Astrocyte (in vitro differentiated cells and primary cell): ENCODE results near the gene NOLC1. TPM values are rescaled to one million over a fixed set of nuclear protein-coding genes. Genes with fewer than 3 reads are reported as not detected.

Experiments
- DNase-seq: peaks from one replicate; pipeline ENCODE4 v3.0.0-alpha.2; 2010; ENCODE audit warnings: low read depth
- FAIRE-seq: peaks from 2 replicates; lab custom pipeline; 2011; peaks lifted over from hg19 to GRCh38; lab: Jason Lieb, UNC
- H2AFZ ChIP-seq: 2 replicates; pipeline ENCODE4 v1.6.0; 2012; ENCODE audit warnings: low read depth, low read length, inconsistent platforms
- H3K27ac ChIP-seq: 2 replicates; pipeline ENCODE4 v1.5.1; 2011; ENCODE audit warnings: low read depth, low read length, inconsistent platforms
- H3K27me3 ChIP-seq: 2 replicates; pipeline ENCODE4 v1.6.0; 2011; ENCODE audit warnings: low read length, inconsistent platforms; ENCODE audit not compliant: insufficient read depth
- H3K36me3 ChIP-seq: 2 replicates; pipeline ENCODE4 v1.5.1; 2011; ENCODE audit warnings: low read length, inconsistent platforms; ENCODE audit not compliant: insufficient read depth
- H3K4me1 ChIP-seq: 2 replicates; pipeline ENCODE4 v1.5.1; 2011; ENCODE audit warnings: low read length, inconsistent platforms; ENCODE audit not compliant: insufficient read depth
- H3K4me2 ChIP-seq: 2 replicates; pipeline ENCODE4 v1.6.0; 2012; ENCODE audit warnings: low read length, inconsistent platforms
- H3K4me3 ChIP-seq: 2 replicates; pipeline ENCODE4 v1.5.1; 2011; ENCODE audit warnings: low read depth, mild to moderate bottlenecking, low read length, inconsistent platforms; ENCODE audit not compliant: insufficient read depth
- H3K79me2 ChIP-seq: 2 replicates; pipeline ENCODE4 v1.6.0; 2012; ENCODE audit warnings: mild to moderate bottlenecking, low read length, inconsistent platforms; ENCODE audit not compliant: insufficient read depth
- H3K9ac ChIP-seq: 2 replicates; pipeline ENCODE4 v1.6.0; 2012; ENCODE audit warnings: mild to moderate bottlenecking, low read length, inconsistent platforms
- H3K9me3 ChIP-seq: 2 replicates; pipeline ENCODE4 v1.5.1; 2012; ENCODE audit warnings: low read depth, mild to moderate bottlenecking, low read length, inconsistent platforms; ENCODE audit not compliant: insufficient read depth
- H4K20me1 ChIP-seq: 2 replicates; pipeline ENCODE4 v1.6.0; 2012; ENCODE audit warnings: low read length, inconsistent platforms; ENCODE audit not compliant: insufficient read depth
- H3K27ac Mint-ChIP-seq: one replicate; pipeline ENCODE4 v1.8.0; 2021; ENCODE audit warnings: mild to moderate bottlenecking, mixed read lengths; ENCODE audit not compliant: unreplicated experiment
- H3K27me3 Mint-ChIP-seq: one replicate; pipeline ENCODE4 v1.8.0; 2021; ENCODE audit warnings: low read depth, mixed read lengths; ENCODE audit not compliant: unreplicated experiment
- H3K36me3 Mint-ChIP-seq: one replicate; pipeline ENCODE4 v1.8.0; 2021; ENCODE audit warnings: low read depth, mixed read lengths; ENCODE audit not compliant: unreplicated experiment
- H3K4me1 Mint-ChIP-seq: one replicate; pipeline ENCODE4 v1.8.0; 2021; ENCODE audit warnings: low read depth, mixed read lengths; ENCODE audit not compliant: unreplicated experiment
- H3K4me3 Mint-ChIP-seq: one replicate; pipeline ENCODE4 v1.8.0; 2021; ENCODE audit warnings: mild to moderate bottlenecking, moderate library complexity, mixed read lengths; ENCODE audit not compliant: unreplicated experiment
- H3K9me3 Mint-ChIP-seq: one replicate; pipeline ENCODE4 v1.8.0; 2021; ENCODE audit warnings: mild to moderate bottlenecking, mixed read lengths; ENCODE audit not compliant: unreplicated experiment
- CTCF ChIP-seq: IDR thresholded peaks from 2 replicates; pipeline ENCODE4 v1.5.1; 2011; ENCODE audit warnings: low read depth, mild to moderate bottlenecking, inconsistent platforms, low read length, moderate library complexity; ENCODE audit not compliant: insufficient read depth
- EZH2 ChIP-seq: IDR thresholded peaks from 2 replicates; pipeline ENCODE4 v1.6.1; 2012; ENCODE audit warnings: mild to moderate bottlenecking, low read length, inconsistent platforms; ENCODE audit not compliant: insufficient read depth
- total RNA-seq: library from RNA; stranded (reverse); gene quantifications from 2 replicates; pipeline ENCODE4 v1.2.1, GENCODE V29; 2021

Gene NOLC1
- total RNA-seq, 1 donor from 2014 or later: 92.9 TPM

GRCh38 chr10:102121739-102122372 is 30.3 kb upstream of the NOLC1 start:
- Mint-ChIP-seq H3K27ac (peak overlapping the region; percentile 93), H3K4me1 (peaks cover 29% of the 10 kb centered on the region), H3K27me3 (no peaks in the 10 kb centered on the region), H3K4me3 (peak overlapping the region; percentile 89), H3K36me3 (no peaks in the 10 kb centered on the region), H3K9me3 (no peaks in the 10 kb centered on the region)
- peaks cover 6% of the 10 kb centered on the region for H4K20me1 ChIP-seq
- H3K27ac ChIP-seq: no peak overlapping the region
- no peak overlapping the region for H3K4me3 ChIP-seq
- DNase-seq (no peak), FAIRE-seq (peak; percentile 63)
- H3K9ac ChIP-seq: no peak overlapping the region
- H3K4me1 ChIP-seq: peaks cover 40% of the 10 kb centered on the region
- H3K4me2 ChIP-seq: peak overlapping the region; percentile 99
- peaks cover 30% of the 10 kb centered on the region for H3K79me2 ChIP-seq
- no peaks in the 10 kb centered on the region for H3K36me3 ChIP-seq
- peak overlapping the region; percentile 75 for H2AFZ ChIP-seq
- H3K27me3 ChIP-seq: no peaks in the 10 kb centered on the region
- no peak for TF ChIP-seq EZH2
- no peak for TF ChIP-seq CTCF
- no peaks in the 10 kb centered on the region for H3K9me3 ChIP-seq

- Mint-ChIP-seq H3K9me3 (no peaks in the 10 kb centered on the region), H3K4me1 (peaks cover 27% of the 10 kb centered on the region), H3K27me3 (no peaks in the 10 kb centered on the region), H3K4me3 (peak overlapping the region; percentile 89), H3K27ac (no peak overlapping the region), H3K36me3 (no peaks in the 10 kb centered on the region)
- Histone ChIP-seq H3K27ac (no peak overlapping the region), H3K4me1 (peaks cover 34% of the 10 kb centered on the region), H3K79me2 (peaks cover 24% of the 10 kb centered on the region), H3K9me3 (no peaks in the 10 kb centered on the region), H3K9ac (no peak overlapping the region), H3K4me2 (no peak overlapping the region), H3K4me3 (no peak overlapping the region), H2AFZ (no peak overlapping the region), H3K36me3 (no peaks in the 10 kb centered on the region), H4K20me1 (peaks cover 3% of the 10 kb centered on the region), H3K27me3 (no peaks in the 10 kb centered on the region)
- FAIRE-seq (no peak), DNase-seq (no peak)
- TF ChIP-seq CTCF: no peak
- TF ChIP-seq EZH2: no peak
Observed at GRCh38 chr10:102122450-102122849, 29.7 kb upstream of the NOLC1 start.

- Histone ChIP-seq H3K36me3 (no peaks in the 10 kb centered on the region), H3K27ac (no peak overlapping the region), H2AFZ (no peak overlapping the region), H3K79me2 (peaks cover 16% of the 10 kb centered on the region), H3K9me3 (no peaks in the 10 kb centered on the region), H3K9ac (no peak overlapping the region), H4K20me1 (peaks cover under 1% of the 10 kb centered on the region), H3K27me3 (no peaks in the 10 kb centered on the region), H3K4me1 (peaks cover 30% of the 10 kb centered on the region), H3K4me2 (no peak overlapping the region), H3K4me3 (no peak overlapping the region)
- no peaks in the 10 kb centered on the region for H3K9me3 Mint-ChIP-seq
- H3K27ac Mint-ChIP-seq: no peak overlapping the region
- peaks cover 25% of the 10 kb centered on the region for H3K4me1 Mint-ChIP-seq
- DNase-seq (no peak), FAIRE-seq (no peak)
- H3K36me3 Mint-ChIP-seq: no peaks in the 10 kb centered on the region
- TF ChIP-seq CTCF (no peak), EZH2 (no peak)
- no peak overlapping the region for H3K4me3 Mint-ChIP-seq
- H3K27me3 Mint-ChIP-seq: no peaks in the 10 kb centered on the region
Observed at GRCh38 chr10:102123223-102123622, 29.0 kb upstream of the NOLC1 start.
